ENCODE measurements around the gene FYCO1. TPM values are rescaled to one million over a fixed set of nuclear protein-coding genes. Genes with fewer than 3 reads are reported as not detected.

FYCO1 gene
- total and polyA plus RNA-seq, 7 donors: 14.0 to 129 (median 68.3) TPM

DNA sequence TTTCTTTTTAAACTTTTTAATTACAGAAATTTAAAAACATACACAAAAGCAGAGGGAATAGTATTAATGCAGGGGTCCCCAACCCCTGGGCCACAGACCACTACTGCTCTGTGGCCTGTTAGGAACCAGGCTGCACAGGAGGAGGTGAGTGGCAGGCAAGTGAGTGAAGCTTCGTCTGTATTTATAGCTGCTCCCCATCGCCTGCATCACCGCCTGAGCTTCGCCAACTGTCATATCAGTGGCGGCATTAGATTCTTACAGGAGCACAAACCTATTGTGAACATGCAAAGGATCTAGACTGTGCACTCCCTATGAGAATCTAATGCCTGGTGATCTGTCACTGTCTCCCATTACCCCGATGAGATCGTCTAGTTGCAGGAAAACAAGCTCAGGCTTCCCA is 86.9 kb downstream of the FYCO1 start:
- Histone ChIP-seq H3K9me3 (no peaks in the 10 kb centered on the region), H3K4me1 (peaks cover 7% of the 10 kb centered on the region), H3K4me3 (no peak overlapping the region), H3K36me3 (ENCODE audit: insufficient read depth in 1 of 2, low read depth in 1 of 2) (peaks cover 0 to 14% of the 10 kb centered on the region in 2 donors), H3K27me3 (ENCODE audit: insufficient read depth in 3 of 3, low read length in 2 of 3) (no peaks in the 10 kb centered on the region), H3K27ac (no peak overlapping the region)
- TF ChIP-seq, protein P1, sequence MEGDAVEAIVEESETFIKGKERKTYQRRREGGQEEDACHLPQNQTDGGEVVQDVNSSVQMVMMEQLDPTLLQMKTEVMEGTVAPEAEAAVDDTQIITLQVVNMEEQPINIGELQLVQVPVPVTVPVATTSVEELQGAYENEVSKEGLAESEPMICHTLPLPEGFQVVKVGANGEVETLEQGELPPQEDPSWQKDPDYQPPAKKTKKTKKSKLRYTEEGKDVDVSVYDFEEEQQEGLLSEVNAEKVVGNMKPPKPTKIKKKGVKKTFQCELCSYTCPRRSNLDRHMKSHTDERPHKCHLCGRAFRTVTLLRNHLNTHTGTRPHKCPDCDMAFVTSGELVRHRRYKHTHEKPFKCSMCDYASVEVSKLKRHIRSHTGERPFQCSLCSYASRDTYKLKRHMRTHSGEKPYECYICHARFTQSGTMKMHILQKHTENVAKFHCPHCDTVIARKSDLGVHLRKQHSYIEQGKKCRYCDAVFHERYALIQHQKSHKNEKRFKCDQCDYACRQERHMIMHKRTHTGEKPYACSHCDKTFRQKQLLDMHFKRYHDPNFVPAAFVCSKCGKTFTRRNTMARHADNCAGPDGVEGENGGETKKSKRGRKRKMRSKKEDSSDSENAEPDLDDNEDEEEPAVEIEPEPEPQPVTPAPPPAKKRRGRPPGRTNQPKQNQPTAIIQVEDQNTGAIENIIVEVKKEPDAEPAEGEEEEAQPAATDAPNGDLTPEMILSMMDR (IDR thresholded peaks at IDR 0.05): no peak
- ATAC-seq (no peak), DNase-seq (no peak)
- intact Hi-C loops (cut with DNase I): loop anchor here (5.0 kb wide), 1 partner anchor 146 kb away; no protein-coding TSS in a partner anchor
- WGBS, 3 donors: 84 to 92% (median 92%) methylated on average over 7 of the region's 7 CpGs

DNA sequence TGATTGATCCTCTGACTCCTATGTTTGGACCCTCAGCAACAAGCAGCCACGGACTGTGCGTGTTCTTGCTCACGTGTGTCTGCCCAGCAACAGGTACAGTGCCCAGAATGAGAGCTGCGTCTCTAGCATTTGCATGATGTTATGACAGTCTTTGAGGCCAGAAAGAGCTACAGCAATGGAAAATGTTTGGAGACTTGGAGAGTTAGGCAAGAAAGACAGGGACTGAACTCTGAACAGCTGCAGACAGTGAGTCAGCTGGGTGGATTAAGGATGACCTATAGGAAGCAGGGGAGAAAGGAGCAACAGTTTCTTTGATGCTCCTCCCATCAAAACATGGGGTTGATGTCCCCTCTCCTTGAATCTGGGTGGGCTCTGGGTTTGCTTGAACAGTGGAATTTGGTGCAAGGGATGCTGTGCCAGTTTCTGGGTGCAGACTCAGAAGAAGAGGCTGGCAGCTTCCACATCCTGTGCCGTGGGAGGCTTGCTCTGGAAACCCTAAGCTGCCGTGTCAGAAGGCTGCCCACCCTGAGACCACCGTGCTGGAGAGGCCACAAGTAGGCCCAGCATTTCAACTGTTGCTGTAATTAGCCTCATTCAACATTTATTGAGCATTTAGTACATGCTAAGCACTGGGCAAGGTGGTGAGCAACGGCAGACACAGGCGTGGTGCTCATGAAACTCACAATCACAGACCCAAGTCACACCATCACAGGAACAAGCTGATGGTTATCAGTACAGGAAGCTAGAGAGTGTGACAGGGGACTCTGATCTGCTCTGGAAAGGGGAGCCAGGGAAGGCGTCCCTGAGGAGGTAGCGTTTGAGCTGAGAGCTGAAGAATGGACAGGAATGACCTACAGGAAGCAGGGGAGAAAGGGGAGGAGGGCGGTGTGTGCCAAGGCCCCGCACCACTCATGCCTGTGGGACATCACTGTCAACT is 87.6 kb downstream of the FYCO1 start:
- Histone ChIP-seq H3K4me3 (no peak overlapping the region), H3K9me3 (no peaks in the 10 kb centered on the region), H3K27ac (no peak overlapping the region), H3K36me3 (ENCODE audit: insufficient read depth in 1 of 2, low read depth in 1 of 2) (peaks cover 0 to 21% of the 10 kb centered on the region in 2 donors), H3K4me1 (peaks cover 7% of the 10 kb centered on the region), H3K27me3 (ENCODE audit: insufficient read depth in 3 of 3, low read length in 2 of 3) (no peaks in the 10 kb centered on the region)
- peak; percentile 67 to 80 (median 78) for ATAC-seq
- intact Hi-C loops (cut with DNase I): loop anchor here (5.0 kb wide), 1 partner anchor 146 kb away; no protein-coding TSS in a partner anchor
- WGBS, 3 donors: 65 to 68% (median 67%) methylated on average over 13 of the region's 13 CpGs
- DNase-seq: no peak
- TF ChIP-seq, protein P1 (IDR thresholded peaks at IDR 0.05): no peak

DNA sequence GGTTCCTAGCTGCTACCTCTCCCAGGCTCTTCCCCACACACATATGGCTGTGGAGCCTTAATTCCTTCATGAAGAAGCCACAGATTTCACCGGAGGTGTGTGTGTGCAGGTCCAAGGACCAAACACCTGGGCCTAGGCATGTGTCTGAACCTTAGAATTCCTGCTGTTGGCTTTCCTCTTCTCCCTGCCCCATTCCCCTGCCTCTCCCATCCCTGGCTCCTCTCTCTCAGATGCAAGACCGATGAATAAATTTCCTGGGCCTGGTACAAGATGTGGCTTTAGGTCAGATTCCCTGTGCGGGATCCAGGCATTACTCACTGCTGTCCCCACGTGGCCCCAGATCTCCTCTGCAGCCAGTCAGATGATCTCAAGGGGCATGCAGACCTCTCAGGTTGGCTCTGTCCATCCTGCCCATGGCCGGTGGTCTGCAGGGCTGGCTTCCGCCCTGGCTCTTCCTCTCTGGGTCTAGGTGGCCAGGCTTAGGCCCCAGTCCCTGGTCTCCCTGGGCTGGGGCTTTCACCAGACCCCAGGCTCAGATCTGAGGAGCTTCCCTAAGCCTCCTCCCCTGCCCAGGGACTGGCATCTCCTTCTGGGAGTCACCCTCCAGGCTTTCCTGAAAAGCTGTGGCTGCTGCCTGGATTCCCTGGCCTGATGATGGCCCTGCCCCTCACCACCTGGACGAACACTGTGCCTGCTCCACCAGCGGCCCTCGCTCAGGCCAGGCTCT is 88.8 kb downstream of the FYCO1 start:
- ATAC-seq (peak; percentile 87 to 94 (median 92)), DNase-seq (peak; percentile 43 to 64)
- intact Hi-C loops (cut with DNase I): loop anchor here (5.0 kb wide), 1 partner anchor 145 kb away; no protein-coding TSS in a partner anchor
- peaks cover 7% of the 10 kb centered on the region for H3K4me1 ChIP-seq
- no peak overlapping the region for H3K4me3 ChIP-seq
- peaks cover 4 to 23% of the 10 kb centered on the region in 2 donors for H3K36me3 ChIP-seq (ENCODE audit: insufficient read depth in 1 of 2, low read depth in 1 of 2)
- WGBS, 3 donors: 44 to 54% (median 48%) methylated on average over 9 of the region's 9 CpGs
- H3K27ac ChIP-seq: peak overlapping the region; percentile 24
- no peaks in the 10 kb centered on the region for H3K9me3 ChIP-seq
- TF ChIP-seq, protein P1 (IDR thresholded peaks at IDR 0.05): peak; percentile 34
- no peaks in the 10 kb centered on the region for H3K27me3 ChIP-seq (ENCODE audit: insufficient read depth in 3 of 3, low read length in 2 of 3)

DNA sequence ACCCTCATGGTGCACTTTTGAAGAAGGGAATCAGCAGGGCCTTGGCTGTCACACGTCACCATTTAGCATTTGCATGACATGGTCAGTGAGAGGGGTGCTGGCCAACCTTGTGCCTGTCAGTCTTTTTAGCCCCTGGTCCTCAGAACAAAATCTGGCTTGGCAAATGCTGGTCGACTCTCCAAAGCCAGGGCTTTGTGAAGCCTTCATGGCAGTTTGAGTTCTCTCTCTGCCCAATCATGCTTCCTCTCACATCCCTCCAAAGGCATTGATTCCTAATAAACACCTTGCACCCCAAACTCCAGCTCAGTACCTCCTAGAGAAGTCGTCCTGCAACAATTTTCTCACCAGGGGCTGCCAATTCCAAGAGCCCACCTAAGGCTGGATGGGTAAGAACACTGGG is 89.9 kb downstream of the FYCO1 start:
- Histone ChIP-seq H3K36me3 (ENCODE audit: insufficient read depth in 1 of 2, low read depth in 1 of 2) (peaks cover 4 to 23% of the 10 kb centered on the region in 2 donors), H3K27ac (no peak overlapping the region), H3K27me3 (ENCODE audit: insufficient read depth in 3 of 3, low read length in 2 of 3) (no peaks in the 10 kb centered on the region), H3K9me3 (no peaks in the 10 kb centered on the region), H3K4me1 (peaks cover 7% of the 10 kb centered on the region), H3K4me3 (no peak overlapping the region)
- no peak for DNase-seq
- no peak for ATAC-seq
- TF ChIP-seq, protein P1 (IDR thresholded peaks at IDR 0.05): no peak
- 81 to 86% (median 82%) methylated on average over 3 of the region's 3 CpGs for WGBS, 3 donors
- intact Hi-C loops (cut with DNase I): loop anchor here (5.0 kb wide), 1 partner anchor 143 kb away; no protein-coding TSS in a partner anchor

All from psoas muscle (tissue), 8 donors.